GM12872 (cell line): ENCODE data around the gene LMBRD1.

Source experiments
- TF ChIP-seq, protein P1 (sequence below): IDR thresholded peaks from 3 replicates; pipeline ENCODE4 v1.5.1; 2011; ENCODE audit warnings: low read depth, mild to moderate bottlenecking, low read length, moderate library complexity; ENCODE audit not compliant: insufficient read depth

LMBRD1 gene

DNA sequence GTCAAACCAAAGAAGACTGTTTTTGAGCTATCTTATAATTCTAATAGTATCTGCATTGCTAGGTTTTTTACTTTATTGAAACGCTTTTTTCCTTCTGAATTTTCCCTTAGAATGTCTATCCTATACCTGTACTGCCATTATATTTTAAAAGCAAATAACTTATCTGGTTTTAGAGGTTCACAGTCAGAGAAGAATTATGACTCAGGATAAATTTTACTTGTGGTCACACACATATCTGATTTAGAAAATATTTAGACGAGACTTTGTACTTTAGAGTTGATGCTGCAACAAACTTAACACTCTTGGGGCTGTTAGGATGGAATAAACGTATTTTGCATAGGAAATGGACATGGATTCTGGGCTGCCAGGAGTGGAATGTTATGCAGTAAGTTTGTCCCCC is 33.0 kb downstream of the LMBRD1 start:
- TF ChIP-seq, protein P1, sequence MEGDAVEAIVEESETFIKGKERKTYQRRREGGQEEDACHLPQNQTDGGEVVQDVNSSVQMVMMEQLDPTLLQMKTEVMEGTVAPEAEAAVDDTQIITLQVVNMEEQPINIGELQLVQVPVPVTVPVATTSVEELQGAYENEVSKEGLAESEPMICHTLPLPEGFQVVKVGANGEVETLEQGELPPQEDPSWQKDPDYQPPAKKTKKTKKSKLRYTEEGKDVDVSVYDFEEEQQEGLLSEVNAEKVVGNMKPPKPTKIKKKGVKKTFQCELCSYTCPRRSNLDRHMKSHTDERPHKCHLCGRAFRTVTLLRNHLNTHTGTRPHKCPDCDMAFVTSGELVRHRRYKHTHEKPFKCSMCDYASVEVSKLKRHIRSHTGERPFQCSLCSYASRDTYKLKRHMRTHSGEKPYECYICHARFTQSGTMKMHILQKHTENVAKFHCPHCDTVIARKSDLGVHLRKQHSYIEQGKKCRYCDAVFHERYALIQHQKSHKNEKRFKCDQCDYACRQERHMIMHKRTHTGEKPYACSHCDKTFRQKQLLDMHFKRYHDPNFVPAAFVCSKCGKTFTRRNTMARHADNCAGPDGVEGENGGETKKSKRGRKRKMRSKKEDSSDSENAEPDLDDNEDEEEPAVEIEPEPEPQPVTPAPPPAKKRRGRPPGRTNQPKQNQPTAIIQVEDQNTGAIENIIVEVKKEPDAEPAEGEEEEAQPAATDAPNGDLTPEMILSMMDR: no peak

DNA sequence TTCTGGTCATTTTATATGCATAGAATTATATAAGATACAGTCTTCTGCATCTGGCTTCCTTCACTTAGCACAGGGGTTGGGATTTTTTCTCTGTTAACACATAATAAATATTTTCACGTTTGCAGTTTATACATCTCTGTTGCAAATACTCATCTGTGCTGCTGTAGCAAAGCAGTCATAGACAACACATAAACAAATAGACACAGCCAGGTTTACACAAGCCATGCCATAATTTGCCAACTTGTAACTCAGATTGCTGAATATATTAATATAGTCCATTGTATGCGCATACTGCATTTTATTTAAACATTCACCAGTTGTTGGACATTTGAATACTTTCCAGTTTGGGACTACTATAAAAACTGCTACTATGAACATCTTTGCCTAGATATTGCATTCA is 35.0 kb downstream of the LMBRD1 start:
- TF ChIP-seq, protein P1: no peak

DNA sequence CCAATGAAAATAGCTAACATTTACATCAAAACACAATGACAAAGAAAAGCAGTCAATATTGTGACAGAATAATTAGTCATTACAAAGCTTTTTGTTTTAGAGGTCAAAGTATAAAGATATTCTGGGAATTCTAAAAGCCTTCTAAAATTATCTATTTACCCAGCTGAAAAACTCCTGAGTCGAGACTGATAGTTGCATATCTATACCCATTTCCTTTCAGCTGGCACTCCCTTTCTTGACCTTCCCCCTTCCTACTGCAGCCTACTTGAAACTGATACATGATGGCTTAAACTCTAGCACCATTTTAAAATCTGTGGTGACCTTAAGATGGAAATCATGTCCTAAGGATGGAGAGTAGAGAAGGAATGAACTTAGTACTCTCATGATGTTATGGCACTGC is 38.6 kb downstream of the LMBRD1 start:
- TF ChIP-seq, protein P1: no peak

DNA sequence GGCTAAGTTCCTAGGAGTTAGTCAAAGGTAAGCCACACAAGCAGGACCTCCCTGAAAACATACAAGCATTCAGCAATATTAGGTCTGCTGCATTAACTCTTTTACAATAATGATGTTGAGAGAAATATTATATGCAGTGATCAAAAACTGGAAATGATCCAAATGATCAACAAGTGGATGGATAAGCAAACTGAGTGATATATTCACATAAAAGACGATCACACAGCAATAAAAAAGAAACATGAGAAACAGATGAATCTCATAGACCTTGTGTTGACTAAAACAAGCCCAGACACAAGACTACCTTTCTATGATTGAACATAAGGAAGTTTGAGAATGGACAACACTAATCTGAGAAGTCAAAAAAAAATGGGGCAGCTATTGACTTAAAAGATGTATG is 39.9 kb downstream of the LMBRD1 start:
- TF ChIP-seq, protein P1: no peak

DNA sequence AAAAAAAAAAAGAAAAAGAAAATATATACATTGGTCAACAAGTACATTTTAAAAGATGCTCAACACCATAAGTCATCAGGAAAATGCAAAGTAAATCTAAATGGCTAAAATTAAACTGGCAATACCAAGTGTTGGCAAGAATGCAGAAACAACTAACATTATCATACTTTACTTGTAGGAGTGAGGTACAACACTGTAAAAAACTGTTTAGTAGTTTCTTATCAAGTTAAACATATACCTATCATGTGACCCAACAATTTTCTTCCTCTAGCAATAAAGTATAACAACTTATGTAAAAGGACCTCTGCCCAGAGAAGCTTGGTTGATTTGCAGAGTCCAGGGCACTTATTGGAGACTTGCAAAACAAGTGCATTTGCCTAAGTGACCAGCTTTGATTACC is 40.4 kb downstream of the LMBRD1 start:
- TF ChIP-seq, protein P1: no peak

DNA sequence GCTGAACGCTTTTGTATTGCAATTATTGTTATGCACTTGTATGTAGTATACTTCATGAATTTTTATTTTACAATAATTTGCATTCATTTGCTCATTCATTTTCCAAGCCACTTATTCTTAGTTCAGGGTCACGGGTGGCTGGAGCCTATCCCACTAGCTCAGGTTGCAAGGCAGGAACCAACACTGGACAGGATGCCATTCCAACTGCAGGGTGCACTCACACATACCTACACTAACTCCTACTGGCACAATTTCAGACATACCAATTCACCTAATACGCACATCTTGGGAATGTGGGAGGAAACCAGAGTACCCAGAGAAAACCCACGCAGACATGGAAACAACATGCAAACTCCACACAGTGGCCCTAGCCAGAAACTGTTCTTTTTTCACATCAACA is 61.8 kb downstream of the LMBRD1 start:
- TF ChIP-seq, protein P1: no peak

DNA sequence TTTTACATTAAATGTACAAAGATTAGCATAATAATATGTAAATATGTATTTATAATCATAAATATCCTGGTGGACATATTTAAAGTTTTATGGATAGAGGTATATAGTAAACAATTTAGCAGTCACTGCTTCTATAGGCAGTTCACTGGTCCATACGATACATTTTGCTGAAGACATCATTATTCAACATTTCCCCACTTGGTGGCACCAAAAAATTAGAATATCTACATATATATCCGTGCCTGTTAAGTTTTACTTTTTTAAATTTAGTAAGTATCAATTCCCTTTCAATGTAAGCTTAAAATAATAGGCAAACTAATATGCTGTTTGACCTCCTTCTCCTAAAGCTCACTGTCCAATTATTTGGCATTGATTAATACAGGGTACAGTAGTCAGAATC is 64.2 kb downstream of the LMBRD1 start:
- TF ChIP-seq, protein P1: no peak; the same call in 2 of the 3 replicates

DNA sequence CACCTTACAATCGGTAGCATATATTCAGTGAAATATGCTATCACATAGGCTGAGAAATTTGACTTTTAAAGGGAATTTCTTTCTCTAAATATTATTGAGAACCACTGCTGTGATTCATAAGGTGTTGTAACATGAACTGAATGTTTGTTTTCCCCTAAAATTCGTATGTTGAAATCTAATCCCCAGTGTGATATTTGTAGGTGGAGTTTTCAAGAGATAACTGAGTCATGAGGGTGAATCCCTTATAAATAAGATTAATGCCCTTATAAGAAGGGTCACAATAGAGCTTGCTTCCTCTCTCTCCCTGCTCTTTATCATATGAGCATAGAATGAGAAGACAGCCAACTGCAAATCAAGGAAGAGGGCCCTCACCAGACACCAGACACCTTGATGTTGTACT is 64.8 kb downstream of the LMBRD1 start:
- TF ChIP-seq, protein P1: no peak
